ENCODE results near the gene AUH. TPM values are rescaled to one million over a fixed set of nuclear protein-coding genes. Genes with fewer than 3 reads are reported as not detected.

Gene AUH
- total and polyA plus RNA-seq, 7 donors, result 13.1 to 40.9 (median 28.2) TPM

- WGBS, 2 donors, result 35 to 66% methylated on average over 6 of the region's 6 CpGs
- H3K36me3 ChIP-seq, result peaks cover 0 to 28% (median 0%) of the 10 kb centered on the region in 4 donors
- H3K4me1 ChIP-seq, result no peaks in the 10 kb centered on the region
- H3K4me3 ChIP-seq, result no peak overlapping the region
- no peak for TF ChIP-seq POLR2AphosphoS5 (IDR thresholded peaks at IDR 0.05)
- intact Hi-C loops (cut with DNase I), result no loop called here
- DNase-seq, result no peak
- H3K9me3 ChIP-seq, result no peaks in the 10 kb centered on the region
- H3K27ac ChIP-seq, result no peak overlapping the region
- H3K27me3 ChIP-seq, result no peaks in the 10 kb centered on the region
These were observed 13.4 kb downstream of the AUH start for GRCh38 chr9:91348191-91348807.

- H3K27ac ChIP-seq, result no peak overlapping the region
- intact Hi-C loops (cut with DNase I), result no loop called here
- H3K4me3 ChIP-seq, result no peak overlapping the region
- TF ChIP-seq, protein P1, sequence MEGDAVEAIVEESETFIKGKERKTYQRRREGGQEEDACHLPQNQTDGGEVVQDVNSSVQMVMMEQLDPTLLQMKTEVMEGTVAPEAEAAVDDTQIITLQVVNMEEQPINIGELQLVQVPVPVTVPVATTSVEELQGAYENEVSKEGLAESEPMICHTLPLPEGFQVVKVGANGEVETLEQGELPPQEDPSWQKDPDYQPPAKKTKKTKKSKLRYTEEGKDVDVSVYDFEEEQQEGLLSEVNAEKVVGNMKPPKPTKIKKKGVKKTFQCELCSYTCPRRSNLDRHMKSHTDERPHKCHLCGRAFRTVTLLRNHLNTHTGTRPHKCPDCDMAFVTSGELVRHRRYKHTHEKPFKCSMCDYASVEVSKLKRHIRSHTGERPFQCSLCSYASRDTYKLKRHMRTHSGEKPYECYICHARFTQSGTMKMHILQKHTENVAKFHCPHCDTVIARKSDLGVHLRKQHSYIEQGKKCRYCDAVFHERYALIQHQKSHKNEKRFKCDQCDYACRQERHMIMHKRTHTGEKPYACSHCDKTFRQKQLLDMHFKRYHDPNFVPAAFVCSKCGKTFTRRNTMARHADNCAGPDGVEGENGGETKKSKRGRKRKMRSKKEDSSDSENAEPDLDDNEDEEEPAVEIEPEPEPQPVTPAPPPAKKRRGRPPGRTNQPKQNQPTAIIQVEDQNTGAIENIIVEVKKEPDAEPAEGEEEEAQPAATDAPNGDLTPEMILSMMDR (IDR thresholded peaks at IDR 0.05), result no peak
- no peak for TF ChIP-seq EP300 (IDR thresholded peaks at IDR 0.05)
- TF ChIP-seq POLR2AphosphoS5 (IDR thresholded peaks at IDR 0.05), result no peak
- no peak for TF ChIP-seq POLR2A (IDR thresholded peaks at IDR 0.05)
- H3K27me3 ChIP-seq, result no peaks in the 10 kb centered on the region
- no peak for DNase-seq
- H3K9me3 ChIP-seq, result no peaks in the 10 kb centered on the region
- H3K36me3 ChIP-seq, result peaks cover 0 to 24% (median 3%) of the 10 kb centered on the region in 4 donors
- no peaks in the 10 kb centered on the region for H3K4me1 ChIP-seq
These were observed 14.3 kb downstream of the AUH start for GRCh38 chr9:91347377-91347776.

GRCh38 chr9:91346644-91347043, 15.1 kb downstream of the AUH start:
- Histone ChIP-seq H3K4me3 (no peak overlapping the region), H3K27ac (no peak overlapping the region), H3K9me3 (no peaks in the 10 kb centered on the region), H3K27me3 (no peaks in the 10 kb centered on the region), H3K36me3 (peaks cover 0 to 25% (median 9%) of the 10 kb centered on the region in 4 donors), H3K4me1 (no peaks in the 10 kb centered on the region)
- no peak for DNase-seq
- TF ChIP-seq, protein P1 (IDR thresholded peaks at IDR 0.05), result no peak
- TF ChIP-seq EP300 (IDR thresholded peaks at IDR 0.05), result no peak
- intact Hi-C loops (cut with DNase I), result no loop called here
- 93 to 97% methylated on average over 1 of the region's 1 CpG for WGBS, 2 donors

DNA sequence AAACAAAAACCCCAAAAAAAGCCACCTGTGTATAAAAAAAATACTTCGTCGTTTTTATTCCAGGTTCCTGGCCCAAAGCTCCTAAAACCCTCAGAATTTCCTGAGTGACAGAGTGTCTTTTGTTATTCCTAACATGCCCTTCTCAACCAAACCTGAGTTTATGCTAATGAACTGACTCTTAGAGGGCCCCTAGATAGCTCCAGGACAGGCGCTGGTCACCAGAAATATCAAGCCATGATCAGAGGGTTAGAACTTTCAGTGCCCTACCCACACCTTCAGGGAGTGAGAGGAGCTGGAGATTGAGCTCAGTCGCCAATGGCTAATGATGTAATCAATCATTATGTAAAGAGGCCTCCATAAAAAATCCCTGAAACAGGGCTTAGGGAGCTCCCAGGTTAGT, 15.7 kb downstream of the AUH start:
- no peaks in the 10 kb centered on the region for H3K9me3 ChIP-seq
- H3K4me1 ChIP-seq, result no peaks in the 10 kb centered on the region
- no peaks in the 10 kb centered on the region for H3K27me3 ChIP-seq
- H3K4me3 ChIP-seq, result no peak overlapping the region
- DNase-seq, result no peak
- intact Hi-C loops (cut with DNase I), result no loop called here
- 85 to 92% methylated on average over 4 of the region's 4 CpGs for WGBS, 2 donors
- no peak overlapping the region for H3K27ac ChIP-seq
- TF ChIP-seq, protein P1 (IDR thresholded peaks at IDR 0.05), result no peak
- TF ChIP-seq POLR2A (IDR thresholded peaks at IDR 0.05) (no peak), POLR2AphosphoS5 (IDR thresholded peaks at IDR 0.05) (no peak), EP300 (IDR thresholded peaks at IDR 0.05) (no peak)
- H3K36me3 ChIP-seq, result peaks cover 0 to 26% (median 12%) of the 10 kb centered on the region in 4 donors

DNA sequence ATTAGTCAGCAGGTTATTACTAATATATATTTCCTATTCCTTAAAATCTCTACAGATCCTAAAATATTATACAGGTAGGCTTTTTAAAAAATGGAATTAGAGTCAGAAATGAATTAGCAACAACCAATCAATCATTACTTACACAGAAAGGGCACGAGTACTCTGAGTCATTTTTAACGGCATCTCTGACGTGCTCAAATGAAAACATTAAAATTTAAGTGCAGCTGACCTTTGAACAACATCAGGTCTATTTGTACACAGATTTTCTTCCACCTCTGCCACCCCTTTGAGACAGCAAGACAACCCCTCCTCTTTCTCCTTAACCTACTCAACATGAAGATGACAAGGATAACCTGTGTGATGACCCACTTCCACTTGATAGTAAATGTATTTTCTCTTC, 19.1 kb downstream of the AUH start:
- DNase-seq, result no peak
- intact Hi-C loops (cut with DNase I), result no loop called here
- Histone ChIP-seq H3K9me3 (no peaks in the 10 kb centered on the region), H3K4me1 (no peaks in the 10 kb centered on the region), H3K27me3 (no peaks in the 10 kb centered on the region), H3K27ac (no peak overlapping the region), H3K36me3 (peaks cover 0 to 43% (median 12%) of the 10 kb centered on the region in 4 donors), H3K4me3 (no peak overlapping the region)
- TF ChIP-seq POLR2AphosphoS5 (IDR thresholded peaks at IDR 0.05) (no peak), EP300 (IDR thresholded peaks at IDR 0.05) (no peak), POLR2A (IDR thresholded peaks at IDR 0.05) (no peak)
- TF ChIP-seq, protein P1 (IDR thresholded peaks at IDR 0.05), result no peak
- WGBS, 2 donors, result 23 to 79% methylated on average over 3 of the region's 3 CpGs
